Measurements from ENCODE around the gene AATF. TPM values are rescaled to one million over a fixed set of nuclear protein-coding genes. Genes with fewer than 3 reads are reported as not detected.

The AATF gene
- total RNA-seq, 1 donor from 2014 or later, result 54.0 TPM

- Histone ChIP-seq H3K27me3 (ENCODE audit: control insufficient read depth, insufficient read depth, low read length) (no peaks in the 10 kb centered on the region), H3K4me3 (ENCODE audit: low read depth, low read length) (no peak overlapping the region), H3K36me3 (ENCODE audit: control insufficient read depth, insufficient read depth, low read length) (peaks cover 24% of the 10 kb centered on the region)
- no peak for DNase-seq (ENCODE audit: low read depth)
- FAIRE-seq, result no peak
- TF ChIP-seq CTCF (IDR thresholded peaks at IDR 0.05; ENCODE audit: insufficient read depth, low read length, severe bottlenecking), result no peak
Observed at GRCh38 chr17:37089956-37090355, 141.2 kb downstream of the AATF start.

GRCh38 chr17:37090941-37091340, 142.2 kb downstream of the AATF start:
- no peak for FAIRE-seq
- Histone ChIP-seq H3K36me3 (ENCODE audit: control insufficient read depth, insufficient read depth, low read length) (peaks cover 23% of the 10 kb centered on the region), H3K27me3 (ENCODE audit: control insufficient read depth, insufficient read depth, low read length) (no peaks in the 10 kb centered on the region), H3K4me3 (ENCODE audit: low read depth, low read length) (no peak overlapping the region)
- no peak for DNase-seq (ENCODE audit: low read depth)
- no peak for TF ChIP-seq CTCF (IDR thresholded peaks at IDR 0.05; ENCODE audit: insufficient read depth, low read length, severe bottlenecking)

- peak; percentile 83 for DNase-seq (ENCODE audit: low read depth)
- Histone ChIP-seq H3K36me3 (ENCODE audit: control insufficient read depth, insufficient read depth, low read length) (peaks cover 25% of the 10 kb centered on the region), H3K4me3 (ENCODE audit: low read depth, low read length) (no peak overlapping the region), H3K27me3 (ENCODE audit: control insufficient read depth, insufficient read depth, low read length) (no peaks in the 10 kb centered on the region)
- no peak for TF ChIP-seq CTCF (IDR thresholded peaks at IDR 0.05; ENCODE audit: insufficient read depth, low read length, severe bottlenecking)
- FAIRE-seq, result no peak
Observed at GRCh38 chr17:37092071-37092470, 143.3 kb downstream of the AATF start.

- DNase-seq (ENCODE audit: low read depth) (no peak), FAIRE-seq (no peak)
- Histone ChIP-seq H3K27me3 (ENCODE audit: control insufficient read depth, insufficient read depth, low read length) (no peaks in the 10 kb centered on the region), H3K36me3 (ENCODE audit: control insufficient read depth, insufficient read depth, low read length) (peaks cover 27% of the 10 kb centered on the region), H3K4me3 (ENCODE audit: low read depth, low read length) (no peak overlapping the region)
- TF ChIP-seq CTCF (IDR thresholded peaks at IDR 0.05; ENCODE audit: insufficient read depth, low read length, severe bottlenecking), result no peak
Observed at GRCh38 chr17:37092701-37093100, 143.9 kb downstream of the AATF start.

GRCh38 chr17:37094391-37094790, 145.6 kb downstream of the AATF start:
- TF ChIP-seq CTCF (IDR thresholded peaks at IDR 0.05; ENCODE audit: insufficient read depth, low read length, severe bottlenecking), result no peak

GRCh38 chr17:37096071-37096470, 147.3 kb downstream of the AATF start:
- FAIRE-seq (no peak), DNase-seq (ENCODE audit: low read depth) (no peak)
- Histone ChIP-seq H3K4me3 (ENCODE audit: low read depth, low read length) (no peak overlapping the region), H3K36me3 (ENCODE audit: control insufficient read depth, insufficient read depth, low read length) (peaks cover 24% of the 10 kb centered on the region), H3K27me3 (ENCODE audit: control insufficient read depth, insufficient read depth, low read length) (no peaks in the 10 kb centered on the region)
- TF ChIP-seq CTCF (IDR thresholded peaks at IDR 0.05; ENCODE audit: insufficient read depth, low read length, severe bottlenecking), result no peak

More at GRCh38 chr17:37094391-37094790, 145.6 kb downstream of the AATF start:
- no peak for DNase-seq (ENCODE audit: low read depth)
- no peak overlapping the region for H3K4me3 ChIP-seq (ENCODE audit: low read depth, low read length)
- no peaks in the 10 kb centered on the region for H3K27me3 ChIP-seq (ENCODE audit: control insufficient read depth, insufficient read depth, low read length)
- FAIRE-seq, result no peak
- H3K36me3 ChIP-seq (ENCODE audit: control insufficient read depth, insufficient read depth, low read length), result peaks cover 28% of the 10 kb centered on the region

Data from bronchial epithelial cell (primary cell).